Measurements from ENCODE around the gene PLCB4. TPM values are rescaled to one million over a fixed set of nuclear protein-coding genes. Genes with fewer than 3 reads are reported as not detected.
"Not testable (repeated sequence)": the region's sequence is repeated elsewhere in the genome, so short reads cannot be mapped to it uniquely, and the experiment has no call there.

The PLCB4 gene
- total and polyA plus RNA-seq, 2 experiments from 2014 or later, result 6.5 to 16.1 TPM

- H3K27ac ChIP-seq (ENCODE audit: low read depth); H3F3A ChIP-seq (replicated peaks; ENCODE audit: low read depth); H3K4me1 ChIP-seq (ENCODE audit: insufficient read depth); H3K27me3 Mint-ChIP-seq (ENCODE audit: insufficient read depth, low read depth, poor library complexity); ATAC-seq; H3K27me3 ChIP-seq (ENCODE audit: insufficient read depth); DNase-seq (ENCODE audit: low spot score); H3K4me2 ChIP-seq; H2AFZ ChIP-seq; H4K20me1 ChIP-seq (replicated peaks; ENCODE audit: insufficient read depth); H3K27ac Mint-ChIP-seq; H3K4me3 Mint-ChIP-seq; H3K4me3 ChIP-seq; H3K79me2 ChIP-seq (replicated peaks; ENCODE audit: insufficient read depth); H3K9me2 ChIP-seq (ENCODE audit: insufficient read depth); H3K36me3 ChIP-seq (ENCODE audit: insufficient read depth): not testable (repeated sequence)
- Mint-ChIP-seq H3K9me3 (peaks cover 24% of the 10 kb centered on the region), H3K4me1 (peaks cover 17% of the 10 kb centered on the region; the same call in 2 of the 3 replicates), H3K36me3 (ENCODE audit: low read depth) (peaks cover 26% of the 10 kb centered on the region; the same call in 2 of the 3 replicates)
These were observed 21.0 kb upstream of the PLCB4 start for GRCh38 chr20:9047928-9048327.

GRCh38 chr20:9051508-9051907, 17.4 kb upstream of the PLCB4 start:
- Histone ChIP-seq H3K36me3 (ENCODE audit: insufficient read depth) (peaks cover 5% of the 10 kb centered on the region; the same call in 1 of the 2 replicates), H4K20me1 (replicated peaks; ENCODE audit: insufficient read depth) (no peaks in the 10 kb centered on the region), H3K4me1 (ENCODE audit: insufficient read depth) (no peaks in the 10 kb centered on the region), H3K4me3 (no peak overlapping the region), H3F3A (replicated peaks; ENCODE audit: low read depth) (no peaks in the 10 kb centered on the region), H3K27me3 (ENCODE audit: insufficient read depth) (no peaks in the 10 kb centered on the region), H3K4me2 (no peak overlapping the region), H3K27ac (ENCODE audit: low read depth) (no peak overlapping the region), H3K9me2 (ENCODE audit: insufficient read depth) (0 out of 2 replicates have a peak, but pooled peaks cover 10% of the 10 kb centered on the region), H2AFZ (peak overlapping the region; percentile 52; the same call in 1 of the 2 replicates), H3K79me2 (replicated peaks; ENCODE audit: insufficient read depth) (no peaks in the 10 kb centered on the region)
- no peak overlapping the region for H3K4me3 Mint-ChIP-seq
- H3K9me3 Mint-ChIP-seq, result peaks cover 24% of the 10 kb centered on the region
- peaks cover 14% of the 10 kb centered on the region; the same call in 2 of the 3 replicates for H3K4me1 Mint-ChIP-seq
- H3K27ac Mint-ChIP-seq, result peak overlapping the region; percentile 21
- no peak for TF ChIP-seq REST (IDR thresholded peaks at IDR 0.05; ENCODE audit: unreplicated experiment)
- TF ChIP-seq CTCF (conservative IDR thresholded peaks at IDR 0.05; ENCODE audit: low read depth in 2 of 2), result no peak
- no peak for TF ChIP-seq POLR2AphosphoS5 (IDR thresholded peaks at IDR 0.05; ENCODE audit: low read depth)
- TF ChIP-seq NANOG (IDR thresholded peaks at IDR 0.05; ENCODE audit: borderline replicate concordance), result no peak
- H3K36me3 Mint-ChIP-seq (ENCODE audit: low read depth), result peaks cover 23% of the 10 kb centered on the region; the same call in 2 of the 3 replicates
- no peaks in the 10 kb centered on the region for H3K27me3 Mint-ChIP-seq (ENCODE audit: insufficient read depth, low read depth, poor library complexity)
- ATAC-seq, result no peak
- no peak for DNase-seq (ENCODE audit: low spot score)

Data from GM23338 (cell line).